K562 (cell line): Measurements from ENCODE around the gene NDST3. TPM values are rescaled to one million over a fixed set of nuclear protein-coding genes. Genes with fewer than 3 reads are reported as not detected.

Experiments used
- ATAC-seq: fragments of 200-7000 bp; cut with Tn5 transposase; 3 replicates; pipeline ENCODE4 v1.9.1; 2020; ENCODE audit warnings: moderate library complexity
- BruUV-seq: library from RNA; stranded (reverse); fragments of 400-500 nt; replicated peaks from 2 replicates; lab custom pipeline; 2021; lab: Mats Ljungman, UMichigan
- CTCF ChIA-PET: fragments of 300-600 bp; formaldehyde crosslinking; extraction: SDS; loops from one replicate; lab custom pipeline; 2021; ENCODE audit warnings: low intra/inter-chr PET ratio; lab: Yijun Ruan, JAX
- POLR2A ChIA-PET: fragments of 300-600, 350-650 bp; sonication (Branson Sonifier 250); formaldehyde crosslinking; extraction: SDS; loops from one replicate; lab custom pipeline; 2021; ENCODE audit warnings: antibody characterized with exemption, inconsistent platforms; lab: Yijun Ruan, JAX
- DNase-seq, 4 experiments: peaks; one replicate each; pipeline versions ENCODE4 v3.0.0 to v3.0.0-alpha.2; 2011 to 2018; ENCODE audit warnings: low spot score in 3 of 4, mixed read lengths in 3 of 4; ENCODE audit errors: extremely low read depth in 1 of 4
- FAIRE-seq: peaks from 2 replicates; lab custom pipeline; 2011; peaks lifted over from hg19 to GRCh38; lab: Jason Lieb, UNC
- H2AFZ ChIP-seq: 2 replicates; pipeline ENCODE4 v1.6.0; 2011; ENCODE audit warnings: low read depth, low read length, control low read depth, inconsistent platforms
- H3K27ac ChIP-seq: fragments of 200-600 bp; 3 replicates; pipeline ENCODE4 v1.8.0; 2011; ENCODE audit warnings: low read depth, mild to moderate bottlenecking, control low read depth, inconsistent platforms, low read length, moderate library complexity, mixed read lengths; ENCODE audit errors: extremely low read depth
- H3K27me3 ChIP-seq, 2 experiments: fragments of 300-600 bp in 1 of 2; 2 replicates in 1 of 2; 3 replicates in 1 of 2; pipeline versions ENCODE4 v1.6.0 to v1.8.0; 2011; ENCODE audit warnings: inconsistent platforms in 2 of 2, low read length in 2 of 2, mild to moderate bottlenecking in 1 of 2, mixed read lengths in 1 of 2, moderate library complexity in 1 of 2; ENCODE audit not compliant: control insufficient read depth in 2 of 2, insufficient read depth in 2 of 2
- H3K36me3 ChIP-seq: fragments of 300-600 bp; 3 replicates; pipeline ENCODE4 v1.8.0; 2011; ENCODE audit warnings: mild to moderate bottlenecking, low read length, inconsistent platforms; ENCODE audit not compliant: control insufficient read depth, insufficient read depth
- H3K4me1 ChIP-seq, 2 experiments: fragments of 200-600 bp in 1 of 2; replicated peaks in 1 of 2; 2 replicates in 1 of 2; 3 replicates in 1 of 2; pipeline versions ENCODE4 v1.5.1 to v1.8.0; 2011; ENCODE audit warnings: inconsistent platforms in 2 of 2, low read length in 2 of 2, mild to moderate bottlenecking in 1 of 2, mixed read lengths in 1 of 2, moderate library complexity in 1 of 2; ENCODE audit not compliant: control insufficient read depth in 2 of 2, insufficient read depth in 2 of 2
- H3K4me2 ChIP-seq: 2 replicates; pipeline ENCODE4 v1.6.1; 2011; ENCODE audit warnings: low read length, control low read depth, inconsistent platforms, mixed read lengths; ENCODE audit not compliant: insufficient read depth
- H3K4me3 ChIP-seq: fragments of 200-600 bp; sonication (generic), shearing (Covaris generic); 2 replicates; pipeline ENCODE4 v1.5.1; 2016; ENCODE audit warnings: control low read depth, inconsistent platforms
- H3K79me2 ChIP-seq: fragments of 200-600 bp; 3 replicates; pipeline ENCODE4 v1.8.0; 2011; ENCODE audit warnings: low read length, inconsistent platforms; ENCODE audit not compliant: control insufficient read depth, insufficient read depth
- H3K9ac ChIP-seq, 2 experiments: 2 replicates each; pipeline versions ENCODE4 v1.6.0 to v1.6.1; 2011; ENCODE audit warnings: low read depth in 2 of 2, low read length in 2 of 2, control low read depth in 1 of 2, inconsistent platforms in 1 of 2, mild to moderate bottlenecking in 1 of 2, mixed read lengths in 1 of 2; ENCODE audit not compliant: insufficient read depth in 1 of 2
- H3K9me1 ChIP-seq: one replicate; pipeline ENCODE4 v1.6.0; 2011; ENCODE audit warnings: inconsistent platforms, mild to moderate bottlenecking, low read length, moderate library complexity; ENCODE audit not compliant: control insufficient read depth, insufficient read depth
- H3K9me3 ChIP-seq: replicated peaks from 2 replicates; pipeline ENCODE4 v1.5.1; 2011; ENCODE audit warnings: low read depth, low read length, inconsistent platforms; ENCODE audit not compliant: control insufficient read depth, insufficient read depth
- H4K20me1 ChIP-seq: replicated peaks from 2 replicates; pipeline ENCODE4 v1.6.1; 2011; ENCODE audit warnings: low read length, inconsistent platforms, mixed read lengths; ENCODE audit not compliant: control insufficient read depth, insufficient read depth
- ATF1 ChIP-seq, 2 experiments: fragments of 450-650 bp in 1 of 2; IDR thresholded peaks; 2 replicates each; pipeline ENCODE4 v1.6.1; 2016; ENCODE audit warnings: missing compliant biosample characterization in 1 of 2, missing genetic modification characterization in 1 of 2
- BRD9 ChIP-seq: fragments of 450-650 bp; IDR thresholded peaks from 2 replicates; pipeline ENCODE4 v1.6.1; 2018; ENCODE audit warnings: low read depth; ENCODE audit not compliant: partially characterized antibody
- CBX3 ChIP-seq, 2 experiments: IDR thresholded peaks; 1 replicate in 1 of 2; 2 replicates in 1 of 2; pipeline ENCODE4 v1.6.1; 2012; ENCODE audit warnings: inconsistent platforms in 2 of 2, low read length in 2 of 2, borderline replicate concordance in 1 of 2, control low read depth in 1 of 2
- KDM4B ChIP-seq, 2 experiments: fragments of 450-650 bp in 1 of 2; sonication (generic) in 1 of 2; IDR thresholded peaks; 2 replicates each; pipeline ENCODE4 v1.6.1; 2016 to 2017; ENCODE audit warnings: borderline replicate concordance in 2 of 2, antibody characterized with exemption in 1 of 2, low read depth in 1 of 2, mild to moderate bottlenecking in 1 of 2
- MTA3 ChIP-seq: fragments of 450-650 bp; formaldehyde crosslinking; IDR thresholded peaks from 2 replicates; pipeline ENCODE4 v1.6.1; 2017; ENCODE audit warnings: mild to moderate bottlenecking, borderline replicate concordance
- NCOA6 ChIP-seq: fragments of 450-650 bp; IDR thresholded peaks from 2 replicates; pipeline ENCODE4 v1.6.1; 2017; ENCODE audit warnings: mild to moderate bottlenecking
- PCBP1 ChIP-seq: fragments of 200-400 bp; formaldehyde crosslinking; IDR thresholded peaks from 2 replicates; pipeline ENCODE4 v1.6.1; 2018; ENCODE audit warnings: mild to moderate bottlenecking, low read depth, low read length; ENCODE audit not compliant: poor library complexity, severe bottlenecking
- PPARD ChIP-seq: fragments of 250-450 bp; sonication (Bioruptor Pico); IDR thresholded peaks from 2 replicates; pipeline ENCODE4 v1.8.0; 2022; ENCODE audit warnings: inconsistent platforms, mild to moderate bottlenecking, moderate library complexity
- RBM14 ChIP-seq: fragments of 200-400 bp; formaldehyde crosslinking; IDR thresholded peaks from 2 replicates; pipeline ENCODE4 v1.6.1; 2018; ENCODE audit warnings: low read depth, mild to moderate bottlenecking, low read length, moderate library complexity, borderline replicate concordance; ENCODE audit not compliant: insufficient read depth
- RHOXF2B ChIP-seq: fragments of 250-450 bp; sonication (Bioruptor Pico); conservative IDR thresholded peaks from 2 replicates; pipeline ENCODE4 v1.5.1; 2021
- WGBS: fragments of 100-300 bp; shearing (Covaris generic); methylation state at CpG from one replicate; pipeline ENCODE4 v1.1.6; 2016; ENCODE audit warnings: low coverage, mixed read lengths; ENCODE audit not compliant: insufficient coverage; ENCODE audit errors: missing lambda C conversion rate; 5-methylcytosine and 5-hydroxymethylcytosine counted together
- in situ Hi-C: fragments of 300-500 bp; cut with MboI; formaldehyde crosslinking; loops from 4 replicates; pipeline ENCODE4 v1.15.0; 2018; ENCODE audit warnings: inconsistent platforms, mixed read lengths
- intact Hi-C: fragments of 100-400 bp; cut with micrococcal nuclease; formaldehyde crosslinking; loops from 2 replicates; pipeline ENCODE4 v1.14.2; 2022
- polyA plus RNA-seq, 8 experiments: library from polyadenylated mRNA; depleted of rRNA in 4 of 8; stranded (reverse) in 5 of 8; unstranded in 3 of 8; fragments of >200 nt; fragmentation: Nextera tagmentation in 2 of 8; fragmentation: Illumina TruSeq in 1 of 8; extraction: Ambion mirVana in 2 of 8; extraction: Trizol in 1 of 8; gene quantifications; 2 replicates each; pipeline versions ENCODE4 v1.2.1 to v1.2.3, GENCODE V29; 2011 to 2014; ENCODE audit warnings: inconsistent platforms in 1 of 8, missing spikeins in 1 of 8
- total RNA-seq, 7 experiments: library from RNA; depleted of rRNA in 6 of 7; stranded (reverse); fragments of >200 nt in 6 of 7; fragmentation: Illumina TruSeq in 2 of 7; extraction: Trizol in 2 of 7; gene quantifications; 2 replicates each; pipeline versions ENCODE4 v1.2.1 to v1.2.3, GENCODE V29; 2011 to 2021; ENCODE audit warnings: low replicate concordance in 1 of 7
- TF ChIP-seq, protein P1 (sequence below): IDR thresholded peaks from 3 replicates; pipeline ENCODE4 v1.6.1; 2011; ENCODE audit warnings: borderline replicate concordance, mild to moderate bottlenecking; ENCODE audit not compliant: insufficient read length, insufficient read depth
- TF ChIP-seq, protein P2 (sequence below): IDR thresholded peaks from 2 replicates; pipeline ENCODE4 v1.6.1; 2011; ENCODE audit not compliant: insufficient read length; ENCODE audit errors: extremely low read depth
- TF ChIP-seq, protein P3 (sequence below): fragments of 250-450 bp; sonication (Bioruptor Pico); IDR thresholded peaks from 2 replicates; pipeline ENCODE4 v1.5.0; 2021; ENCODE audit warnings: mild to moderate bottlenecking, moderate library complexity

Gene NDST3
- total and polyA plus RNA-seq, 9 of the 15 experiments (the other 6 are each of a cell fraction or from before 2014, with no cell fraction given) = not detected

DNA sequence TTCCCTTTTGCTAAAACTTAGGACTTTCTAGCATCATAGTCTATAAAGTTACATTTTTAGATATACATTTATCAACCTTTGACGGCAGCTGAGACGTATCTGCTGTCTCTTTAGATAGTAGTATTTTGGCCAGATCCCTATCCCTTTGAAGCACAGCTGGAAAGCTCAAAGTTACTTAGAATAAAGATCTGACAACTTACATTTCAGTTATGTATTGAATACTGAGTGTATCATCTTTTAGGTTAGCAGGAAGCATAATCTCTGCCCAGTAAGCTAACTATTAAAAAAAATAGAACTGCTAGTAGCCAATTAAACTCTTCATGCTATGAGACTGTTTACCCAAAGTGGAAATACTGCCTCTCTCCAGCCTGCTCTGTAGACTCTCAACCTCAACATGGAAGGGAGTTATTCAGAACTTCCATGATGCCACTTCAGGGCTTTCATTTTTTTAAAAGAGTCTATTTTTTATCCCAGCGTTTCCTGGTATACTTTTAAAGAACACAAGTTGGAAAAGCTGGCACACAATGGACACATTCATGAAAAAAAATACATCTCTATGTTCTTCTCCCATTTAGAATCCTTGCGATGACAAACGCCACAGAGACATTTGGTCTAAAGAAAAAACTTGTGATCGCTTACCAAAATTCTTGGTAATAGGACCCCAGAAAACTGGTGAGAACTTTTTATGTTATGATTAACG lies 192.2 kb downstream of the NDST3 start:
- Histone ChIP-seq H3K4me1 (no peaks in the 10 kb centered on the region), H4K20me1 (no peaks in the 10 kb centered on the region), H3K4me3 (no peak overlapping the region), H3K9ac (no peak overlapping the region), H3K4me2 (no peak overlapping the region), H3K9me3 (no peaks in the 10 kb centered on the region), H3K27me3 (no peaks in the 10 kb centered on the region), H3K79me2 (no peaks in the 10 kb centered on the region), H3K9me1 (no peaks in the 10 kb centered on the region), H2AFZ (no peak overlapping the region), H3K36me3 (no peaks in the 10 kb centered on the region), H3K27ac (no peak overlapping the region)
- intact Hi-C loops = no loop called here
- in situ Hi-C loops = no loop called here
- FAIRE-seq = no peak
- no peak for DNase-seq
- TF ChIP-seq, protein P1, sequence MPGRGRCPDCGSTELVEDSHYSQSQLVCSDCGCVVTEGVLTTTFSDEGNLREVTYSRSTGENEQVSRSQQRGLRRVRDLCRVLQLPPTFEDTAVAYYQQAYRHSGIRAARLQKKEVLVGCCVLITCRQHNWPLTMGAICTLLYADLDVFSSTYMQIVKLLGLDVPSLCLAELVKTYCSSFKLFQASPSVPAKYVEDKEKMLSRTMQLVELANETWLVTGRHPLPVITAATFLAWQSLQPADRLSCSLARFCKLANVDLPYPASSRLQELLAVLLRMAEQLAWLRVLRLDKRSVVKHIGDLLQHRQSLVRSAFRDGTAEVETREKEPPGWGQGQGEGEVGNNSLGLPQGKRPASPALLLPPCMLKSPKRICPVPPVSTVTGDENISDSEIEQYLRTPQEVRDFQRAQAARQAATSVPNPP = no peak
- no peak for TF ChIP-seq RBM14
- TF ChIP-seq, protein P2, sequence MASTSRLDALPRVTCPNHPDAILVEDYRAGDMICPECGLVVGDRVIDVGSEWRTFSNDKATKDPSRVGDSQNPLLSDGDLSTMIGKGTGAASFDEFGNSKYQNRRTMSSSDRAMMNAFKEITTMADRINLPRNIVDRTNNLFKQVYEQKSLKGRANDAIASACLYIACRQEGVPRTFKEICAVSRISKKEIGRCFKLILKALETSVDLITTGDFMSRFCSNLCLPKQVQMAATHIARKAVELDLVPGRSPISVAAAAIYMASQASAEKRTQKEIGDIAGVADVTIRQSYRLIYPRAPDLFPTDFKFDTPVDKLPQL = no peak
- TF ChIP-seq, protein P3, sequence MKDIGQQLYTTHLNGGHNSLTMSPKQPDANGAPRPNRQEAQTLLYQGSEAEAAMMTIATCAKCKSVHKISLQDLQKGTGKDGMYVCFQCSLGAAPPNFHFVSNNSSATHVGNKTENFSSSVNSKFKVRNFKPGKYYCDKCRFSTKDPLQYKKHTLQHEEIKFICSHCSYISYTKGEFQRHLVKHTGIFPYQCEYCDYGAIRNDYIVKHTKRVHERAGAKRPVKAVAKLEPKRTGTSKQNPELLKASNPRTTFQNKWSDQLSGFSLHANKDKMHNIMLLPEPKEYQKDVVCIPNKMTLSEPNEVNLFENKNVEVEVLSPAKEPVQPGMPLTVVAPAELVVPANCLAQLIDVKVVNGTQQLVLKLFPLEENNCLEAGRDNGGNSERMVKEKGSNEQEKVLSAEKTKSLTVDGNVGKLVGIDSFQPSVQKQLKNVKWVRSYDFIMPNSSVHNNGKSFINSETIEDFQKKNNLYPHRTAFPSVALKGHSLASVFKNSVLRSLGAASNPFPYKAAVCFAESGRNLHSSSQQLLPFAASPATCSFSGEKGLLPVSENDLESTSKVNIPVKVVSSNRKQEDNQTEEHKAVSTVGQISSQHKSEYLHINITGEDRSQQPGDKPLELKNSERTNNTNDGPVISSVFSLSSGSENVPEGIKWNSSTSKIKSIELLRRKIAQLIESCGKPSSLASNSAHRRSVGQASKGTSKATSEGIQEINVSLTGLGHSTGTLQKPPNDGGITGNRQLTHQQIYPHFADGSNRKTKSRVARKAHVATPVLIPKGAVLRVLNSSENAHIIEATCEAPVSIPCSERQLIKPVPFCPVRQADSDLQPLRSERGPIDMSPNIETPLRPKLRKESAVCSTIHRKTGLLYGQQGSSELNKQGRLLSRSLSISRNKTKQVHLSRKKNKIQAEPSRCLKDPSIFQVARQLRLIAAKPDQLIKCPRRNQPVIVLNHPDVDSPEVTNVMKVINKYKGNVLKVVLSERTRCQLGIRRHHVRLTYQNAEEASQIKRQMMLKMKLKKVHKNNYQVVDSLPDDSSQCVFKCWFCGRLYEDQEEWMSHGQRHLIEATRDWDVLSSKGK (CRISPR knock-in tag) = no peak
- TF ChIP-seq PPARD (CRISPR knock-in tag) = no peak
- TF ChIP-seq CBX3 (IDR thresholded peaks at IDR 0.05; ENCODE audit: borderline replicate concordance in 1 of 2, low read length in 2 of 2) = no peak
- no peak for TF ChIP-seq ATF1 (CRISPR knock-in tag; IDR thresholded peaks at IDR 0.05)
- no peak for TF ChIP-seq ATF1 (tag; IDR thresholded peaks at IDR 0.05)
- no peak for TF ChIP-seq RHOXF2B (CRISPR knock-in tag)
- no peak for TF ChIP-seq PCBP1
- no peak for TF ChIP-seq NCOA6
- TF ChIP-seq KDM4B (IDR thresholded peaks at IDR 0.05; ENCODE audit: borderline replicate concordance in 2 of 2, low read depth in 1 of 2) = no peak
- no peak for TF ChIP-seq BRD9
- TF ChIP-seq MTA3 = no peak
- POLR2A ChIA-PET = interaction anchor here (0.9 kb wide), 1 partner anchor 815 kb away, joined by 4 read pairs; no protein-coding TSS in a partner anchor
- CTCF ChIA-PET = no interaction called here
- 0% methylated on average over 7 of the region's 7 CpGs for WGBS
- no TSS peak for BruUV-seq
- ATAC-seq = no peak
